Adrenal gland (tissue), 5 donors: ENCODE data around the gene PLCH2.

Experiments
- POLR2A ChIP-seq, 2 donors: fragments of 450-650 bp; IDR thresholded peaks; one replicate each; pipeline ENCODE4 v1.6.1; 2017; ENCODE audit warnings: antibody characterized with exemption in 2 of 2, mild to moderate bottlenecking in 2 of 2, moderate library complexity in 1 of 2
- TF ChIP-seq, protein P1 (sequence below), 6 experiments: fragments of 450-650 bp in 4 of 6; fragments of 200-600 bp in 2 of 6; sonication (generic) in 1 of 6; IDR thresholded peaks; 1 replicate in 5 of 6; 2 replicates in 1 of 6; pipeline versions ENCODE4 v1.5.1 to v1.8.0; 2016 to 2021; ENCODE audit warnings: antibody characterized with exemption in 6 of 6, mild to moderate bottlenecking in 2 of 6, moderate library complexity in 1 of 6
- donor health status: DM: no; HTN: no; CAD: no.

DNA sequence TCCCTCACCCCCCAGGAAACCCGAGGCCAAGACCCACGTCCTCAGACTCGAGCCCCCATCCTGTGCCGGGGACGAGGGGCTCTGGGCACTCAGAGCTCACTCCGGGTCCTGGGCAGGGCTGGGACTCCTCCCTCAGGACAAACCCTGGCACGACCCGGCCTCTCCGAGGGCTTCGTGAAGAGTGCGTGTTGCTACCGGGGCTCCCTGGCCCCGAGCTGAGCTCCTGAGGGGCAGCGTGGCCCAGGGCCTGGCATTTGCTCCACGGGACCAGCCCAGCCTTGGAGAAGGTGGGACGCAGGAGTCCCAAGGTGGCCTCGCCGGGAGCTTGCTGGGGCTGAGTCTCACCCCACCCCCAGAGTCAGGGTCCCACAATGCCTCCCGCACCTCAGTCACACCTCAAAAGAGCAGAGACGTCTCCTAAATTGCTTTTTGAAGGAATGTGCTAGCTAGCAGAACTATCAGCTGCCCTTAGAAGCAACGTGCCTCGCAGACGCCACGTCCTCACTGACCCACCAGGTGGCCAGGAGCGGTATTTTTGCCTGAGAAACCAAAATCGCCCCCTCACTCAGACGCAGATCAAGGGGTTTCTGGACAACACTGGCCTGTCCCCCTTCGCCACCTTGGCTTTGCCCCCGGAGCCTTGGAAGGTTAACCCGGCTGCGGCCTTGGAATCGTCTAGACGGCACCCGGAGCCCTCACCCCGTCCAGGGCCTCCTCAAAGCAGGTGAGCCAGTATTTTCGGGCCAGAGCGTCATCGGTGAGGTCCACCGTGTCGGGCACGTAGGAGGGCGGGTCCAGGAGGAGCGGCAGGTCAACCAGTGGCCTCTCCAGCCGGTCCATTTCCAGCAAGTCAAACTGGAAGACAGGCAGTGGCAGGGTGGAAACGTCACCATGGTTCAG, 39.0 kb downstream of the PLCH2 start:
- TF ChIP-seq, protein P1, sequence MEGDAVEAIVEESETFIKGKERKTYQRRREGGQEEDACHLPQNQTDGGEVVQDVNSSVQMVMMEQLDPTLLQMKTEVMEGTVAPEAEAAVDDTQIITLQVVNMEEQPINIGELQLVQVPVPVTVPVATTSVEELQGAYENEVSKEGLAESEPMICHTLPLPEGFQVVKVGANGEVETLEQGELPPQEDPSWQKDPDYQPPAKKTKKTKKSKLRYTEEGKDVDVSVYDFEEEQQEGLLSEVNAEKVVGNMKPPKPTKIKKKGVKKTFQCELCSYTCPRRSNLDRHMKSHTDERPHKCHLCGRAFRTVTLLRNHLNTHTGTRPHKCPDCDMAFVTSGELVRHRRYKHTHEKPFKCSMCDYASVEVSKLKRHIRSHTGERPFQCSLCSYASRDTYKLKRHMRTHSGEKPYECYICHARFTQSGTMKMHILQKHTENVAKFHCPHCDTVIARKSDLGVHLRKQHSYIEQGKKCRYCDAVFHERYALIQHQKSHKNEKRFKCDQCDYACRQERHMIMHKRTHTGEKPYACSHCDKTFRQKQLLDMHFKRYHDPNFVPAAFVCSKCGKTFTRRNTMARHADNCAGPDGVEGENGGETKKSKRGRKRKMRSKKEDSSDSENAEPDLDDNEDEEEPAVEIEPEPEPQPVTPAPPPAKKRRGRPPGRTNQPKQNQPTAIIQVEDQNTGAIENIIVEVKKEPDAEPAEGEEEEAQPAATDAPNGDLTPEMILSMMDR (IDR thresholded peaks at IDR 0.05), result peak in 2 of 6 experiments; percentile 4 to 11
- no peak for TF ChIP-seq POLR2A (IDR thresholded peaks at IDR 0.05)
